Hepatocyte (in vitro differentiated cells): ENCODE measurements around the gene ZDHHC24. TPM values are rescaled to one million over a fixed set of nuclear protein-coding genes. Genes with fewer than 3 reads are reported as not detected.

Source experiments
- DNase-seq: peaks from one replicate; pipeline ENCODE4 v3.0.0-alpha.2; 2016; ENCODE audit warnings: low spot score
- H2AFZ ChIP-seq: fragments of 200-600 bp; sonication (generic); 2 replicates; pipeline ENCODE4 v1.6.0; 2016; ENCODE audit warnings: antibody characterized with exemption, mild to moderate bottlenecking
- H3K27ac ChIP-seq: fragments of 200-600 bp; sonication (generic); 2 replicates; pipeline ENCODE4 v1.5.1; 2016; ENCODE audit warnings: mild to moderate bottlenecking
- H3K27me3 ChIP-seq: fragments of 200-600 bp; sonication (generic); 2 replicates; pipeline ENCODE4 v1.6.1; 2016
- H3K36me3 ChIP-seq: fragments of 200-600 bp; sonication (generic); replicated peaks from 2 replicates; pipeline ENCODE4 v1.5.1; 2016; ENCODE audit warnings: low read depth; ENCODE audit not compliant: insufficient read depth
- H3K4me1 ChIP-seq: fragments of 200-600 bp; sonication (generic); 2 replicates; pipeline ENCODE4 v1.5.1; 2016; ENCODE audit warnings: mild to moderate bottlenecking, moderate library complexity; ENCODE audit not compliant: insufficient read depth
- H3K4me2 ChIP-seq: fragments of 200-600 bp; sonication (generic); 2 replicates; pipeline ENCODE4 v1.6.0; 2016
- H3K4me3 ChIP-seq: fragments of 200-600 bp; sonication (generic); 2 replicates; pipeline ENCODE4 v1.5.1; 2016; ENCODE audit warnings: mild to moderate bottlenecking
- H3K79me2 ChIP-seq: fragments of 200-600 bp; sonication (generic); 2 replicates; pipeline ENCODE4 v1.6.0; 2017; ENCODE audit warnings: mild to moderate bottlenecking
- H3K9me2 ChIP-seq: fragments of 200-600 bp; sonication (generic); replicated peaks from 2 replicates; pipeline ENCODE4 v1.6.0; 2017; ENCODE audit warnings: mild to moderate bottlenecking; ENCODE audit not compliant: insufficient read depth
- H3K9me3 ChIP-seq: fragments of 200-600 bp; sonication (generic); 2 replicates; pipeline ENCODE4 v1.5.1; 2016; ENCODE audit warnings: low read depth, mild to moderate bottlenecking
- H4K20me1 ChIP-seq: fragments of 200-600 bp; sonication (generic); 2 replicates; pipeline ENCODE4 v1.6.0; 2016; ENCODE audit warnings: mild to moderate bottlenecking; ENCODE audit not compliant: insufficient read depth, poor library complexity, severe bottlenecking
- CTCF ChIP-seq: fragments of 200-600 bp; sonication (generic); IDR thresholded peaks from 2 replicates; pipeline ENCODE4 v1.5.1; 2016; ENCODE audit warnings: antibody characterized with exemption, mild to moderate bottlenecking; ENCODE audit not compliant: poor library complexity
- EZH2 ChIP-seq: fragments of 200-600 bp; sonication (generic); IDR thresholded peaks from 2 replicates; pipeline ENCODE4 v1.6.1; 2016; ENCODE audit warnings: antibody characterized with exemption, mild to moderate bottlenecking, borderline replicate concordance
- EZH2phosphoT487 ChIP-seq: fragments of 200-600 bp; sonication (generic); IDR thresholded peaks from one replicate; pipeline ENCODE4 v1.6.1; 2018; ENCODE audit warnings: antibody characterized with exemption, mild to moderate bottlenecking, low read depth, moderate library complexity; ENCODE audit not compliant: unreplicated experiment, severe bottlenecking
- WGBS: methylation state at CpG from one replicate; pipeline ENCODE4 v1.1.6; 2016; ENCODE audit warnings: low lambda C conversion rate; ENCODE audit errors: missing lambda C conversion rate; 5-methylcytosine and 5-hydroxymethylcytosine counted together
- polyA plus RNA-seq: library from polyadenylated mRNA; unstranded; fragments of >200 nt; fragmentation: Nextera tagmentation; extraction: Ambion mirVana; gene quantifications from 2 replicates; pipeline ENCODE4 v1.2.1, GENCODE V29; 2016
- total RNA-seq: library from RNA; depleted of rRNA; stranded (reverse); fragments of >200 nt; gene quantifications from 2 replicates; pipeline ENCODE4 v1.2.3, GENCODE V29; 2014

The ZDHHC24 gene
- total and polyA plus RNA-seq, 2 experiments from 2014 or later: 10.3 to 16.9 TPM

GRCh38 chr11:66539870-66540213, 6.0 kb downstream of the ZDHHC24 start:
- no peaks in the 10 kb centered on the region for H4K20me1 ChIP-seq
- no peaks in the 10 kb centered on the region for H3K9me3 ChIP-seq
- H3K79me2 ChIP-seq: peaks cover 3% of the 10 kb centered on the region
- DNase-seq: no peak
- TF ChIP-seq CTCF (no peak), EZH2phosphoT487 (no peak), EZH2 (no peak)
- no peaks in the 10 kb centered on the region for H3K36me3 ChIP-seq
- H3K4me1 ChIP-seq: peaks cover under 1% of the 10 kb centered on the region
- no peak overlapping the region for H3K4me2 ChIP-seq
- H3K4me3 ChIP-seq: no peak overlapping the region
- no peak overlapping the region for H3K27ac ChIP-seq
- H3K9me2 ChIP-seq: no peaks in the 10 kb centered on the region
- no peaks in the 10 kb centered on the region for H3K27me3 ChIP-seq
- H2AFZ ChIP-seq: no peak overlapping the region
- 96% methylated on average over 10 of the region's 10 CpGs for WGBS

GRCh38 chr11:66539170-66539869, 6.5 kb downstream of the ZDHHC24 start:
- DNase-seq: no peak
- Histone ChIP-seq H3K9me3 (no peaks in the 10 kb centered on the region), H3K36me3 (no peaks in the 10 kb centered on the region), H3K4me2 (no peak overlapping the region), H3K4me1 (no peaks in the 10 kb centered on the region), H4K20me1 (no peaks in the 10 kb centered on the region), H3K79me2 (no peaks in the 10 kb centered on the region), H3K9me2 (no peaks in the 10 kb centered on the region), H2AFZ (no peak overlapping the region), H3K27ac (no peak overlapping the region), H3K27me3 (no peaks in the 10 kb centered on the region), H3K4me3 (no peak overlapping the region)
- 92% methylated on average over 16 of the region's 16 CpGs for WGBS
- TF ChIP-seq EZH2 (no peak), CTCF (no peak), EZH2phosphoT487 (no peak)

DNA sequence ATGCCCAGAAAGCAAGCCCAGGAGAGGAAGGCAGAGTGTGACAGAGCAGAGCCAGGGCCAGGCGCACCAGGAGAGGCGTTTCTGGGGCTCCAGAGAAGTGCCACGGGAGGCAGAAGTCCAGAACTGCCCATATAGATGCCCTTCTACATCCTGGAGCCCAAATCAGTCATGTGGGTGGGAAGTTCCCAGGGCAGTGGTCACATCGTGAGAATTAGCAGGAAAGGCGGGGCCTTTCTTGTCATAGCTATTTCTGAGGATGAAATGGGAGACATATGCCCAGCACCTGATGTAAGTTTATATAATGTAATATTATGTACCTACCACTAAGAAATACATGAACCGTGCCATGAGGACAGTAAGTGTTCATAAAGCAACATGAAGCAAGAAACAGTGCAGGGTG, 13.1 kb downstream of the ZDHHC24 start:
- Histone ChIP-seq H3K4me1 (no peaks in the 10 kb centered on the region), H3K79me2 (no peaks in the 10 kb centered on the region), H3K27ac (no peak overlapping the region), H4K20me1 (no peaks in the 10 kb centered on the region), H2AFZ (no peak overlapping the region), H3K9me2 (no peaks in the 10 kb centered on the region), H3K4me2 (no peak overlapping the region), H3K27me3 (no peaks in the 10 kb centered on the region), H3K4me3 (no peak overlapping the region), H3K9me3 (no peaks in the 10 kb centered on the region), H3K36me3 (no peaks in the 10 kb centered on the region)
- 95% methylated on average over 6 of the region's 6 CpGs for WGBS
- TF ChIP-seq EZH2 (no peak), CTCF (no peak), EZH2phosphoT487 (no peak)
- no peak for DNase-seq

GRCh38 chr11:66531841-66532240, 14.0 kb downstream of the ZDHHC24 start:
- Histone ChIP-seq H3K4me2 (no peak overlapping the region), H4K20me1 (no peaks in the 10 kb centered on the region), H3K4me3 (no peak overlapping the region), H3K79me2 (no peaks in the 10 kb centered on the region), H3K27me3 (no peaks in the 10 kb centered on the region), H2AFZ (no peak overlapping the region), H3K9me2 (no peaks in the 10 kb centered on the region), H3K9me3 (no peaks in the 10 kb centered on the region), H3K36me3 (no peaks in the 10 kb centered on the region), H3K4me1 (no peaks in the 10 kb centered on the region), H3K27ac (no peak overlapping the region)
- TF ChIP-seq CTCF (no peak), EZH2 (no peak), EZH2phosphoT487 (no peak)
- no peak for DNase-seq
- 94% methylated on average over 11 of the region's 11 CpGs for WGBS
